Ishikawa (cell line): Measurements from ENCODE around the gene RLF.

Experiments used
- CEBPB ChIP-seq: IDR thresholded peaks from 2 replicates; pipeline ENCODE4 v1.6.1; 2012
- CREB1 ChIP-seq: IDR thresholded peaks from 2 replicates; pipeline ENCODE4 v1.6.1; 2012; ENCODE audit warnings: low read depth
- EGR1 ChIP-seq: IDR thresholded peaks from 2 replicates; pipeline ENCODE4 v1.6.1; 2012
- EP300 ChIP-seq: IDR thresholded peaks from 2 replicates; pipeline ENCODE4 v1.6.1; 2012; ENCODE audit warnings: borderline replicate concordance
- FOXM1 ChIP-seq: IDR thresholded peaks from 2 replicates; pipeline ENCODE4 v1.6.1; 2012; ENCODE audit warnings: low read depth, borderline replicate concordance
- NFIC ChIP-seq: IDR thresholded peaks from 2 replicates; pipeline ENCODE4 v1.6.1; 2012
- RAD21 ChIP-seq: IDR thresholded peaks from 2 replicates; pipeline ENCODE4 v1.6.1; 2012; ENCODE audit warnings: low read depth
- TAF1 ChIP-seq: IDR thresholded peaks from 2 replicates; pipeline ENCODE4 v1.6.1; 2012; ENCODE audit warnings: low read depth, mild to moderate bottlenecking
- TCF12 ChIP-seq: IDR thresholded peaks from 2 replicates; pipeline ENCODE4 v1.6.1; 2012; ENCODE audit warnings: low read depth
- TEAD4 ChIP-seq: IDR thresholded peaks from 2 replicates; pipeline ENCODE4 v1.6.1; 2012
- YY1 ChIP-seq: IDR thresholded peaks from 2 replicates; pipeline ENCODE4 v1.6.1; 2012; ENCODE audit warnings: low read depth
- ZBTB7A ChIP-seq: IDR thresholded peaks from 2 replicates; pipeline ENCODE4 v1.6.1; 2012; ENCODE audit warnings: low read depth
- TF ChIP-seq, protein P1 (sequence below): IDR thresholded peaks from 2 replicates; pipeline ENCODE4 v1.6.1; 2012; ENCODE audit warnings: low read depth, mild to moderate bottlenecking
- TF ChIP-seq, protein P2 (sequence below): IDR thresholded peaks from 2 replicates; pipeline ENCODE4 v1.6.1; 2012
- TF ChIP-seq, protein P3 (sequence below): IDR thresholded peaks from 2 replicates; pipeline ENCODE4 v1.6.1; 2012

RLF gene

DNA sequence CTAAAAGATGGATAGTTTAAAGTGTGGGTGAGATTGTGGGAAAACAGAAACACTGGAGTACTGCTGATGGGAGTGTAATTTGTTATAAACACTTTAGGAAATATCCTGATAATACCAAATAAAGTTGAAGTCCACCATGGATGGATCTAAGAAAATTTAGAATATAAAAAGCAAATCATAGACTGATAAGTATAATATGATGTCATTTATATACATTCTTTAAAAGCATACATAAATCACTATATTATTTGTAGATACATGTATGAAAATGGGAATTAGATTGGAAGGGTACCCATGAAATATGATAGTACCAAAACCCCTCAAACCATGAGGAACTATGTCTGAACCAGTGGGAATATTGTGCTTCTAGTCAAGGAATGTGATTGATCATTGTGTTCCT is 104.7 kb downstream of the RLF start:
- TF ChIP-seq NFIC (no peak), EP300 (no peak), EGR1 (no peak)
- TF ChIP-seq, protein P1, sequence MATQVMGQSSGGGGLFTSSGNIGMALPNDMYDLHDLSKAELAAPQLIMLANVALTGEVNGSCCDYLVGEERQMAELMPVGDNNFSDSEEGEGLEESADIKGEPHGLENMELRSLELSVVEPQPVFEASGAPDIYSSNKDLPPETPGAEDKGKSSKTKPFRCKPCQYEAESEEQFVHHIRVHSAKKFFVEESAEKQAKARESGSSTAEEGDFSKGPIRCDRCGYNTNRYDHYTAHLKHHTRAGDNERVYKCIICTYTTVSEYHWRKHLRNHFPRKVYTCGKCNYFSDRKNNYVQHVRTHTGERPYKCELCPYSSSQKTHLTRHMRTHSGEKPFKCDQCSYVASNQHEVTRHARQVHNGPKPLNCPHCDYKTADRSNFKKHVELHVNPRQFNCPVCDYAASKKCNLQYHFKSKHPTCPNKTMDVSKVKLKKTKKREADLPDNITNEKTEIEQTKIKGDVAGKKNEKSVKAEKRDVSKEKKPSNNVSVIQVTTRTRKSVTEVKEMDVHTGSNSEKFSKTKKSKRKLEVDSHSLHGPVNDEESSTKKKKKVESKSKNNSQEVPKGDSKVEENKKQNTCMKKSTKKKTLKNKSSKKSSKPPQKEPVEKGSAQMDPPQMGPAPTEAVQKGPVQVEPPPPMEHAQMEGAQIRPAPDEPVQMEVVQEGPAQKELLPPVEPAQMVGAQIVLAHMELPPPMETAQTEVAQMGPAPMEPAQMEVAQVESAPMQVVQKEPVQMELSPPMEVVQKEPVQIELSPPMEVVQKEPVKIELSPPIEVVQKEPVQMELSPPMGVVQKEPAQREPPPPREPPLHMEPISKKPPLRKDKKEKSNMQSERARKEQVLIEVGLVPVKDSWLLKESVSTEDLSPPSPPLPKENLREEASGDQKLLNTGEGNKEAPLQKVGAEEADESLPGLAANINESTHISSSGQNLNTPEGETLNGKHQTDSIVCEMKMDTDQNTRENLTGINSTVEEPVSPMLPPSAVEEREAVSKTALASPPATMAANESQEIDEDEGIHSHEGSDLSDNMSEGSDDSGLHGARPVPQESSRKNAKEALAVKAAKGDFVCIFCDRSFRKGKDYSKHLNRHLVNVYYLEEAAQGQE: no peak

DNA sequence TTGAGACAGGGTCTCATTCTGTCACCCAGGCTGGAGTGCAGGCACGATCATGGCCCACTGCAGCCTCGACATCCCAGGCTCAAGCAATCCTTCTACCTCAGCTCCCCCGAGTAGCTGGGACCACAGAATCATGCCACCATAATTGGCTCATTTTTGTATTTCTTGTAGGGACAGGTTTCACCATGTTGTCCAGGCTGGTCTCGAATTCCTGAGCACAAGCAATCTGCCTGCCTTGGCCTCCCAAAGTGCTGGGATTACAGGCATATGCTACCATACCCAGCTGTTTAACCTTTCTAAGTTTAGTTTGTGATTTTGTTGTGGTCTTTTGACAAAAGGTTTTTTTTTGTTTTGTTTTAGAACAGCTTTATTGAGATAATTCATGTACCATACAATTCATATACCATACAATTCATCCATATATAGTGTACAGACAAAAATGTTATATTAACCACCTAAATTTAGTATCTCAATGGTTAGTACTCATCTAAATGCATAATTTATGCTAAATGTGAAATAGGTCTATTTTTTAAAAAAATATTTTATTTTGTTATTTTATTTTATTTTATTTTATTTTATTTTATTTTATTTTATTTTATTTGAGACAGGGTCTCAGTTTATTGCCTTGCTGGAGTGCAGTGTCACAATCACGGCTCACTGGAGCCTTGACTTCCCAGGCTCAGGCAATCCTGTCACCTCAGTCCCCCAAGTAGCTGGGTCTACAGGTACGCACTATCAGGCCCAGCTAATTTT is 105.8 kb downstream of the RLF start:
- TF ChIP-seq RAD21 (no peak), CREB1 (no peak)

DNA sequence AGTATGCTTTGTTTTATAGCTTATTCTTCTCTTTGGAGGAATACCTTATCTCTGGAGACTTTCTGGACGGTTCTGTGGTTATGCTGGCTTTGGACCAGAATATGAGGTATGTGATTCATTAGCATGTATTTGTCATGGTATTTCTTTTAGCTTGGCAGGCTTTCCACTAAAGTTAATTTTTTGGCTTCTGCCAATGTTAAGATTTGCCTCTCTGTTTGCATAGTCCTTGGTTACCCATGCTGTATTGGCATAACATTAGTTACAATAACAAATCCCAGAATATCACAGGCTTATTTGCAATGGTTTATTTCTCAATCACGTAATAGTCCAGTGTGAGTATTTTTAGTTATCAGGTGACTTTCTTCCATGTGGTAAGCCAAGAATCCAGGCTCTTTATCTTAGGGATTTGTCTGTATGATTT is 106.6 kb downstream of the RLF start:
- TF ChIP-seq CREB1: no peak
- TF ChIP-seq EP300: no peak
- TF ChIP-seq TCF12: no peak
- no peak for TF ChIP-seq TEAD4
- no peak for TF ChIP-seq CEBPB
- no peak for TF ChIP-seq ZBTB7A
- no peak for TF ChIP-seq TAF1
- TF ChIP-seq, protein P1: no peak
- TF ChIP-seq EGR1: no peak
- no peak for TF ChIP-seq NFIC
- TF ChIP-seq, protein P2, sequence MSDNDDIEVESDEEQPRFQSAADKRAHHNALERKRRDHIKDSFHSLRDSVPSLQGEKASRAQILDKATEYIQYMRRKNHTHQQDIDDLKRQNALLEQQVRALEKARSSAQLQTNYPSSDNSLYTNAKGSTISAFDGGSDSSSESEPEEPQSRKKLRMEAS: no peak
- no peak for TF ChIP-seq FOXM1
- TF ChIP-seq, protein P3, sequence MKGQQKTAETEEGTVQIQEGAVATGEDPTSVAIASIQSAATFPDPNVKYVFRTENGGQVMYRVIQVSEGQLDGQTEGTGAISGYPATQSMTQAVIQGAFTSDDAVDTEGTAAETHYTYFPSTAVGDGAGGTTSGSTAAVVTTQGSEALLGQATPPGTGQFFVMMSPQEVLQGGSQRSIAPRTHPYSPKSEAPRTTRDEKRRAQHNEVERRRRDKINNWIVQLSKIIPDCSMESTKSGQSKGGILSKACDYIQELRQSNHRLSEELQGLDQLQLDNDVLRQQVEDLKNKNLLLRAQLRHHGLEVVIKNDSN: no peak
- TF ChIP-seq YY1: no peak
- TF ChIP-seq RAD21: no peak

DNA sequence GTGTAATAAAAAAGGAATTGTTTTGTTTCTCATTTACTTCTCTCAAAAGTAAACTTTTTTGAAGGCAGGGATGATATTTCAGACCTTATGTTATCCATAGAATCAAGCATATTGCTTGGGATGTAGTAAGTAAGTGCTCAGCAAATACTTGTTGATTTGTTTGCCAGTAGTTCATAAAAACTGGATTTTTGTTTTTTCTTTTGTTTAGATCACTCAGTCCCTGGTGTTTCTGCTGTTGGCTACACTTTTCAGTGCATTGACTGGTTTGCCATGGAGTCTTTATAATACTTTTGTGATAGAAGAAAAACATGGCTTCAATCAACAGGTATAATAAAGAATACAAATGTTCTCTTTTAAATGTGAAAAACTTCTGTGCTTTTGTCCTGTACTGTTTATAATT is 107.0 kb downstream of the RLF start:
- TF ChIP-seq NFIC (no peak), TEAD4 (no peak), TAF1 (no peak), FOXM1 (no peak), CREB1 (no peak), RAD21 (no peak), EGR1 (no peak), YY1 (no peak)
- TF ChIP-seq, protein P1: no peak
- TF ChIP-seq, protein P2: no peak

DNA sequence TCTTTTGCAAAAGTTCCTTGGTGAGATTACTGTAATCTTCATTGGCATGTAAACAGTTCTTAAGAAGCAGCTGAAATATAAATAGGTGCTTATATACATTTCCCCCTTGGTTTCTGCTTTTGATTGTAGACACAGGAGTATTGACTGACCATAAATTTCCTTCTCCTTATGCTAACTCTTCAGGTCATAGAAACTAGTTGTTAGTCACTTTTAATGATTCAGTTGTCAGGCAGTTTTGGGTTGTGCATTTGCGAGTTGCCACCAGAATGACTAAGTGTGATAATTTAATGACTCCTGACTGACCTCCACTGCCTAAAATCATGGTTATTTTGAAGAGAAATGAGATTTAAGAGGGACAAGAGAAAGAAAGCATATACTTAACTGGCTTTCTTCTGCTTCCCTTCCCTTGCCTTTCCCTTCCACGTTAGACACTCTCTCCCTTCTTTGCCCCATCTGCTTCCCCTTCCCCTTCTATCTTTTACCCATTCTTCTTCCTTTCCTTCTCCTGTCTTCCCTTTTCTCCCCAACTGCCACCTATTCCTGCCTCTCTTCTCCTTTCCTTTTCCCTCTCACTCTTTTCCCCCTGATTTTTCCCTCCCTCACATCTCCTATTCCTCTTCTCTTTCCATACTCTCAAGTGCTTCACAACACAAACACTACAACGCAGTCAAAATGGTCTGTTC is 109.1 kb downstream of the RLF start:
- no peak for TF ChIP-seq EGR1
- TF ChIP-seq CREB1: no peak
- TF ChIP-seq, protein P3: no peak
- no peak for TF ChIP-seq TEAD4
- TF ChIP-seq, protein P2: no peak
- TF ChIP-seq YY1: no peak
- TF ChIP-seq FOXM1: no peak
- TF ChIP-seq ZBTB7A: no peak
